OCI-LY7 (cell line): Measurements from ENCODE around the gene GZMM.

Experiments
- CTCF ChIP-seq: fragments of 200-600 bp; sonication (generic); conservative IDR thresholded peaks from 2 replicates; pipeline ENCODE4 v1.5.1; 2014; ENCODE audit warnings: mild to moderate bottlenecking, antibody characterized with exemption, low read length, moderate library complexity, mixed read lengths
- EZH2phosphoT487 ChIP-seq: fragments of 200-600 bp; sonication (generic); IDR thresholded peaks from 2 replicates; pipeline ENCODE4 v1.6.1; 2018; ENCODE audit warnings: low read depth, borderline replicate concordance, mild to moderate bottlenecking, mixed run types, antibody characterized with exemption, low read length, moderate library complexity, mixed read lengths

DNA sequence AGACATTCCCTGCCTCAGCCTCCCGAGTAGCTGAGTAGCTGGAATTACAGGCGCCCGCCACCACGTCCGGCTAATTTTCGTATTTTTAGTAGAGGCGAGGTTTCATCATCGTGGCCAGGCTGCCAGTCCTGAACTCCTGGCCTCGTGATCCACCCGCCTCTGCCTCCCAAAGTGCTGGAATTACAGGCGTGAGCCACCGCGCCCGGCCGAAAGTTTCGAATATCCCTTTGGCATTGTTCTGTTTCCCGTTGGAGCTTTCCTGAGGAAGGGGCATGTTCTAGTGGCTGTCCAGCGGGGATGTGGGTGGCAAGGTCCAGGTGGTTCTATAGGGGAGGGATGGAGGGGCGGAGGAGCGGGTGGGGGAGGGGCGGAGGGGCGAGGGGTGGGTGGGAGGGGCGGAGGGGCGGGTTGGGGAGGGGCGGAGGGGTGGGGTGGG lies 26.4 kb downstream of the GZMM start:
- TF ChIP-seq CTCF (no peak), EZH2phosphoT487 (no peak)
